Breast epithelium (tissue), 3 donors: ENCODE results near the gene KRTAP4-16.

Experiments used
- CTCF ChIP-seq, 3 donors: fragments of 450-650 bp; IDR thresholded peaks; one replicate each; pipeline ENCODE4 v1.5.1; 2016 to 2017; ENCODE audit warnings: antibody characterized with exemption in 3 of 3, mild to moderate bottlenecking in 3 of 3, moderate library complexity in 3 of 3
- POLR2AphosphoS5 ChIP-seq, 3 donors: sonication (generic); formaldehyde crosslinking; IDR thresholded peaks; one replicate each; pipeline ENCODE4 v1.6.1; 2017; ENCODE audit warnings: antibody characterized with exemption in 3 of 3

DNA sequence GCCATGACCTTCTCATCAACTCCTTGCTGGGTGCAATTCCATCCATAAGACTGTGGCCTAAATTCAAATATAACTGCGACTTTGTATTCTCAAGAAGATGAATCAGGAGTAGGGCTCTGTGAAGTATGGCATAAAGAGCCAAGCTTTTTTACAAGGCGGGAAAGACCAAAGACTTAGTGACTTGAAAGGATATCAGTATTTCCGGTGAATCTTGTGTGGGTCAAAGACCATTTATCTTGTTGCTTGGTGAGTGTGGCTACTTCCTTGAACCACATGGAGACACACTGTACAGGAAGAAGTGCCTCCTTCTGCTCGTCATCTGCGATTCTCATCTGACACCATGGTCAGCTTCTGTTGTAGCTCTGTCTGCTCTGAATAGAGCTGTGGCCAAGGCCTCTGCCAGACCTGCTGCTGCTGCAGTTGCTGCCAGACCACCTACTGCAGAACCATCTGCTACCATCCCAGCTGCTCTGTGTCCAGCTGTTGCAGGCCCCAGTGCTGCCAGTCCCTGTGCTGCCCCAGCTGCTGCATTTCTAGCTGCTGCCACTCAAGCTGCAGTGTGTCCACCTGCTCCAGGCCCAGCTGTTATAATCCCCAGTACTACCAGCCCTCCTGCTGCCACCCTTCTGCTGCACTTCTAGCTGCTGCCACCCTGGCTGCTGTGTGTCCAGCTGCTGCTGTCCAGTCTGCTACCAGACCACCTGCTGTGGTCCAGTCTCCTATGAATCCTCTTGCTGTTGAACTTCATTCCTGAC, 30.2 kb downstream of the KRTAP4-16 start:
- no peak for TF ChIP-seq CTCF (IDR thresholded peaks at IDR 0.05)
- no peak for TF ChIP-seq POLR2AphosphoS5 (IDR thresholded peaks at IDR 0.05)
